Cardiac muscle cell (in vitro differentiated cells and primary cell): ENCODE data around the gene APOL4. TPM values are rescaled to one million over a fixed set of nuclear protein-coding genes. Genes with fewer than 3 reads are reported as not detected.

ENCODE experiments used
- DNase-seq, 2 donors: peaks; one replicate each; pipeline versions ENCODE4 v3.0.0 to v3.0.0-alpha.2; 2010 to 2017; ENCODE audit warnings: low read depth in 1 of 2, low spot score in 1 of 2
- H3K27ac ChIP-seq: fragments of 200-600 bp; sonication (generic); 2 replicates; pipeline ENCODE4 v1.5.1; 2016
- H3K27me3 ChIP-seq: fragments of 200-600 bp; sonication (generic); 2 replicates; pipeline ENCODE4 v1.6.0; 2016; ENCODE audit warnings: control low read depth
- H3K36me3 ChIP-seq: fragments of 200-600 bp; sonication (generic); 2 replicates; pipeline ENCODE4 v1.5.1; 2016; ENCODE audit warnings: control low read depth
- H3K4me1 ChIP-seq: fragments of 200-600 bp; sonication (generic); 2 replicates; pipeline ENCODE4 v1.8.1; 2017; ENCODE audit warnings: low read depth, mild to moderate bottlenecking, mixed run types
- H3K4me3 ChIP-seq: fragments of 200-600 bp; sonication (generic); 2 replicates; pipeline ENCODE4 v1.5.1; 2016; ENCODE audit warnings: mild to moderate bottlenecking
- H3K9me3 ChIP-seq: fragments of 200-600 bp; sonication (generic); 2 replicates; pipeline ENCODE4 v1.5.1; 2017; ENCODE audit warnings: low read depth, mild to moderate bottlenecking, control low read depth
- polyA plus RNA-seq: library from polyadenylated mRNA; unstranded; fragments of >200 nt; fragmentation: Nextera tagmentation; extraction: Ambion mirVana; gene quantifications from 2 replicates; pipeline ENCODE4 v1.2.1, GENCODE V29; 2016
- total RNA-seq: library from RNA; depleted of rRNA; stranded (reverse); fragments of >200 nt; gene quantifications from 2 replicates; pipeline ENCODE4 v1.2.3, GENCODE V29; 2016
- TF ChIP-seq, protein P1 (sequence below): IDR thresholded peaks from 2 replicates; pipeline ENCODE4 v1.5.1; 2012; ENCODE audit warnings: low read depth, mild to moderate bottlenecking, low read length

Gene APOL4
- total and polyA plus RNA-seq, 2 experiments from 2014 or later, result 0.27 TPM; not detected in 1

DNA sequence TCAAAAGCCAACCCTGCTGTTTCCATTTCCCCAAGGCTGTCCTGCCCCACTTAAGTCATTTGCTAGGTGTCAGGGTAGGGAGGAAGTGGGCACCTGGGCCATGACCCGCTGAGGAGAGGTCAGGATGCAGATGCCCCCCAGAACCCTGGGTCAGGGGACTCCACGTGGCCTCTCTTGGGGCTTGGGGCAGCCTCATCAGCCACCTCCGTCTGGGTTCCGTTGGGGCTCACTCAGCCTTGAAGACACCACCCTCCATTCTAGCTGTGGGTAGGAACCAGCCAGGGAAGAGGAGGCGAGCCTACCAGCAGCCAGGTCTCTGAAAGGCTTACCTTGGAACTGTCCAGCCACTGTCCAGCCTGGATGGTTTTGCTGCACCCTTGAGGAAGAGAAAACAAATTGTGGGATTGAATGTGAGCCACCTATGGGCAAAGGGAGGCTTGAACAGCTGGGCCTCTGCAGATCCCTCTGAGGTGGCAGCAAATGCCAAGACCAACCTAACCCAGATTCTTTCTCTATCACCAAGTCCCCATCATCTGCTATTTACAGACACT is 2.5 kb downstream of the APOL4 start:
- Histone ChIP-seq H3K27me3 (no peaks in the 10 kb centered on the region), H3K9me3 (no peaks in the 10 kb centered on the region), H3K4me1 (peaks cover 16% of the 10 kb centered on the region), H3K4me3 (no peak overlapping the region), H3K36me3 (no peaks in the 10 kb centered on the region), H3K27ac (no peak overlapping the region)
- TF ChIP-seq, protein P1, sequence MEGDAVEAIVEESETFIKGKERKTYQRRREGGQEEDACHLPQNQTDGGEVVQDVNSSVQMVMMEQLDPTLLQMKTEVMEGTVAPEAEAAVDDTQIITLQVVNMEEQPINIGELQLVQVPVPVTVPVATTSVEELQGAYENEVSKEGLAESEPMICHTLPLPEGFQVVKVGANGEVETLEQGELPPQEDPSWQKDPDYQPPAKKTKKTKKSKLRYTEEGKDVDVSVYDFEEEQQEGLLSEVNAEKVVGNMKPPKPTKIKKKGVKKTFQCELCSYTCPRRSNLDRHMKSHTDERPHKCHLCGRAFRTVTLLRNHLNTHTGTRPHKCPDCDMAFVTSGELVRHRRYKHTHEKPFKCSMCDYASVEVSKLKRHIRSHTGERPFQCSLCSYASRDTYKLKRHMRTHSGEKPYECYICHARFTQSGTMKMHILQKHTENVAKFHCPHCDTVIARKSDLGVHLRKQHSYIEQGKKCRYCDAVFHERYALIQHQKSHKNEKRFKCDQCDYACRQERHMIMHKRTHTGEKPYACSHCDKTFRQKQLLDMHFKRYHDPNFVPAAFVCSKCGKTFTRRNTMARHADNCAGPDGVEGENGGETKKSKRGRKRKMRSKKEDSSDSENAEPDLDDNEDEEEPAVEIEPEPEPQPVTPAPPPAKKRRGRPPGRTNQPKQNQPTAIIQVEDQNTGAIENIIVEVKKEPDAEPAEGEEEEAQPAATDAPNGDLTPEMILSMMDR, result no peak
- DNase-seq, result peak in 1 of 2 donors; percentile 30

DNA sequence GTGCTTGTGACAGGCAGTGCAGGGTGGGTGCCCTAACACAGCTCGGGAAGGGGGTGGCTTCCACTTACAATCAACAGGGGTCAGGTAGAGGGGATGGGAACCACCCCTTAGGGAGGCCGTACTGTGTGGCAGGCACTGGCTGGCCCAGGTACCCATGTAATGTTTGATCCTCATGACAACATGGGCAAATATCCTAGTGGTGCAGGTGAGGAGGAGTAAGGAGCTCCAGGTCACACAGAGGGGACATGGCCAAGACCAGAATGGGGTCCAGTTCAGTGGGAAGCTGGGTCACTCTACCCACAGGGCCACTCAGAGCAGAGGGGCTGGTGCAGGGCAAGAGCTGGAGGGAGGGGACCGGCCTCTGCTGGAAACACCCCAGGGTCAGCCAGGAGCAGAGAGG is 3.1 kb downstream of the APOL4 start:
- H3K36me3 ChIP-seq, result no peaks in the 10 kb centered on the region
- no peaks in the 10 kb centered on the region for H3K9me3 ChIP-seq
- TF ChIP-seq, protein P1, result no peak
- peak overlapping the region; percentile 73 for H3K27ac ChIP-seq
- no peaks in the 10 kb centered on the region for H3K27me3 ChIP-seq
- H3K4me1 ChIP-seq, result peaks cover 16% of the 10 kb centered on the region
- DNase-seq, result no peak
- H3K4me3 ChIP-seq, result no peak overlapping the region

DNA sequence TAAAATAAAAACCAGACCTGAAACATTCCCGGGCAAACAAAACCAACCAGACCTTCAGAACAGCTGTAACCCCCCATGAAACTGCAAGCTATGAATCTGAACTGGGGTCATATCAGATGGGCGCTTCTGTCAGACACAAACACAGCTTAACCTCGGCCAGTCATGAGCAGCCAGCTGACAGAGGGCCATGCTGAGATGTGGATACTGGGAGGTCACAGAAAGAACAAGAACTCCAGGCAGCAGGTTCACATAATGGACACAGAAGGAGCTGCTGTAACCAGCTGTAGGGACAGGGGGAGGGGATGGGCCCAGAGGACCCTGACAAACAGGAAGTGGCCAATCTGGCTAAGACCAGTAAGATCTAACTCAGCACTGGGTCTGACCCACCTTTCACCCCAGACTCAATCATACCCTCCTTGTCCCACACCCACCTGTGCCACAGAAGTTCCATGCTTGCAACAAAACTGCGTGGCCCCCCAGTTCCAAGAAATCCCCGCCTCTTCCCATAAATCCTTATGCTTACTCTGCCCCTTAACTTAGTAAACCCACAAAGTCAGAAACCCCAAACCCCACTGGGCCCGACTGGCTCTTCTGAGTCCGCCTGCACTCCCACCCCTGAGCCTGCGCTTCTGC is 4.0 kb downstream of the APOL4 start:
- peak overlapping the region; percentile 73 for H3K27ac ChIP-seq
- no peak overlapping the region for H3K4me3 ChIP-seq
- no peaks in the 10 kb centered on the region for H3K27me3 ChIP-seq
- H3K36me3 ChIP-seq, result no peaks in the 10 kb centered on the region
- peak in 1 of 2 donors; percentile 39 for DNase-seq
- no peaks in the 10 kb centered on the region for H3K9me3 ChIP-seq
- H3K4me1 ChIP-seq, result peaks cover 16% of the 10 kb centered on the region
- TF ChIP-seq, protein P1, result no peak

DNA sequence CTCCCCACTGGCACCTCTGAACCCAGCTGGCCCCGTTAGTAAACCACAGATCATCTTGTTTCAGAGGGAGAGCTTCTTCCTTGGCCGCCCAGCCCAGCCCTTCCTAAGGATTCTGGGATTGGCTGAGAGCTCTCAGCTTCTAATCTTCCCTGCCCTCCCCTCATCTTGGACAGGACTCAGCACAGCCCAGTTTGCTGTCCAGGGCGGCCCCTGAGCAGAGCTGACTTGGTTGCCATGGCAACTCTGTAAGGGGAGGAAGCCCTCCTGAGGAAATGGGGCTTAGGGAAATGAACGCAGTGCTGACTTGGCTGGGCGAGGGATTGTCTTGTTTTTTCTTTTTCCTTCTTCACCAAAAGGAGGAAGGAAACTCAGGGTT is 4.6 kb downstream of the APOL4 start:
- peak overlapping the region; percentile 73 for H3K27ac ChIP-seq
- TF ChIP-seq, protein P1, result no peak

DNA sequence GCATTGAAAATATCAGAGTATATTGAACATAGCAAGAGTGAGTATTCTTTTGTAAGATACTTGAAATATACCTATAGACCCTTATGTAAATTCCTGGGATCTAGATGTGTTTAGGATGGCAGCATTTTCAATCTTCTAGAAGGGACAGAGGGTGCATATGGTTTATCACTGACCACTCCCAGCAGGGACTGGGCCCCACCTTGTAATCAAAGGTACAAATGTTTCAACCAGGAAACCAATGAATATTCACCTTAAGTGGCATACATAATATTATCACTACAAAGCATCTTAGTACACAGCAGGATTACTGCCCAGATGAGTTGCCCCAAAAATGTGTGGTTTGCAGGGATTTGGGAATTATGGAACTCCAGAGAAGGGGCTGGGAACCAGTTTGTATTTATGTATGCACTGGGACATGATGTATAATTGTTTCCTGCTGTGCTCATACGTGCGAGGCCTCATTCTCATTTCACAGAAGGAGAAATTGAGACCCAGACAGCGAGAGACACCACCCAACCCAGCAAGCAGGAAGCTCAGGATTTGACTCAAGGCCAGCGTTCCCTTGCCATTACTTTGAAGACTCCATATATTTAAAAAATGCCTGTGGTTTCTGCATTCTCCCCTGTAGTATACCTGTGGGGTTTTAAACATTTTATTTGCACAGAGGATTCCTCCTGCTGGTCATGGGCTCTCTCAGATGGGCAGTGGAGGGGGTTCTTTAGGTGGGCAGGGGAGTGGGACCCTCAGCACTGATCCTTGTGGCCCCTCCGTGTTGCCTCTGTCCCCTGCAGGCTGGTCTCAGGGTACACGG is 5.2 kb downstream of the APOL4 start:
- TF ChIP-seq, protein P1, result no peak
- Histone ChIP-seq H3K27ac (no peak overlapping the region), H3K27me3 (no peaks in the 10 kb centered on the region), H3K9me3 (no peaks in the 10 kb centered on the region), H3K4me1 (peaks cover 16% of the 10 kb centered on the region), H3K36me3 (no peaks in the 10 kb centered on the region), H3K4me3 (no peak overlapping the region)
- DNase-seq, result no peak

More for the DNA sequence above, 4.6 kb downstream of the APOL4 start:
- peaks cover 16% of the 10 kb centered on the region for H3K4me1 ChIP-seq
- peak; percentile 58 to 90 for DNase-seq
- no peaks in the 10 kb centered on the region for H3K36me3 ChIP-seq
- no peak overlapping the region for H3K4me3 ChIP-seq
- H3K27me3 ChIP-seq, result no peaks in the 10 kb centered on the region
- no peaks in the 10 kb centered on the region for H3K9me3 ChIP-seq
